Measurements from ENCODE around the gene CRHR1.

GRCh38 chr17:45791041-45791582, 7.0 kb downstream of the CRHR1 start:
- TF ChIP-seq, protein P1, sequence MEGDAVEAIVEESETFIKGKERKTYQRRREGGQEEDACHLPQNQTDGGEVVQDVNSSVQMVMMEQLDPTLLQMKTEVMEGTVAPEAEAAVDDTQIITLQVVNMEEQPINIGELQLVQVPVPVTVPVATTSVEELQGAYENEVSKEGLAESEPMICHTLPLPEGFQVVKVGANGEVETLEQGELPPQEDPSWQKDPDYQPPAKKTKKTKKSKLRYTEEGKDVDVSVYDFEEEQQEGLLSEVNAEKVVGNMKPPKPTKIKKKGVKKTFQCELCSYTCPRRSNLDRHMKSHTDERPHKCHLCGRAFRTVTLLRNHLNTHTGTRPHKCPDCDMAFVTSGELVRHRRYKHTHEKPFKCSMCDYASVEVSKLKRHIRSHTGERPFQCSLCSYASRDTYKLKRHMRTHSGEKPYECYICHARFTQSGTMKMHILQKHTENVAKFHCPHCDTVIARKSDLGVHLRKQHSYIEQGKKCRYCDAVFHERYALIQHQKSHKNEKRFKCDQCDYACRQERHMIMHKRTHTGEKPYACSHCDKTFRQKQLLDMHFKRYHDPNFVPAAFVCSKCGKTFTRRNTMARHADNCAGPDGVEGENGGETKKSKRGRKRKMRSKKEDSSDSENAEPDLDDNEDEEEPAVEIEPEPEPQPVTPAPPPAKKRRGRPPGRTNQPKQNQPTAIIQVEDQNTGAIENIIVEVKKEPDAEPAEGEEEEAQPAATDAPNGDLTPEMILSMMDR (IDR thresholded peaks at IDR 0.05; ENCODE audit: insufficient read depth, low read length, poor library complexity, severe bottlenecking), result no peak
- TF ChIP-seq EZH2phosphoT487 (conservative IDR thresholded peaks at IDR 0.05; ENCODE audit: low read length), result no peak
